Measurements from ENCODE around the gene OSM. TPM values are rescaled to one million over a fixed set of nuclear protein-coding genes. Genes with fewer than 3 reads are reported as not detected.

Gene OSM
- total and polyA plus RNA-seq, 7 donors = 0.60 to 12.8 (median 1.5) TPM

- no peak overlapping the region for H3K27ac ChIP-seq
- no peaks in the 10 kb centered on the region for H3K36me3 ChIP-seq
- WGBS, 2 donors = 88 to 91% methylated on average over 17 of the region's 17 CpGs
- no peak for TF ChIP-seq CTCF (IDR thresholded peaks at IDR 0.05)
- TF ChIP-seq POLR2A (IDR thresholded peaks at IDR 0.05) = no peak
- TF ChIP-seq EP300 (IDR thresholded peaks at IDR 0.05) = no peak
- no peak for TF ChIP-seq POLR2AphosphoS5 (IDR thresholded peaks at IDR 0.05)
- H3K27me3 ChIP-seq = peaks cover under 1 to 7% (median 3%) of the 10 kb centered on the region in 3 donors
- intact Hi-C loops (cut with DNase I) = no loop called here
- no peak for DNase-seq
- H3K4me1 ChIP-seq = peaks cover 0 to 14% (median 13%) of the 10 kb centered on the region in 4 donors
- H3K9me3 ChIP-seq = no peaks in the 10 kb centered on the region
- H3K4me3 ChIP-seq = no peak overlapping the region
These were observed 26.9 kb downstream of the OSM start for GRCh38 chr22:30239488-30240405.

DNA sequence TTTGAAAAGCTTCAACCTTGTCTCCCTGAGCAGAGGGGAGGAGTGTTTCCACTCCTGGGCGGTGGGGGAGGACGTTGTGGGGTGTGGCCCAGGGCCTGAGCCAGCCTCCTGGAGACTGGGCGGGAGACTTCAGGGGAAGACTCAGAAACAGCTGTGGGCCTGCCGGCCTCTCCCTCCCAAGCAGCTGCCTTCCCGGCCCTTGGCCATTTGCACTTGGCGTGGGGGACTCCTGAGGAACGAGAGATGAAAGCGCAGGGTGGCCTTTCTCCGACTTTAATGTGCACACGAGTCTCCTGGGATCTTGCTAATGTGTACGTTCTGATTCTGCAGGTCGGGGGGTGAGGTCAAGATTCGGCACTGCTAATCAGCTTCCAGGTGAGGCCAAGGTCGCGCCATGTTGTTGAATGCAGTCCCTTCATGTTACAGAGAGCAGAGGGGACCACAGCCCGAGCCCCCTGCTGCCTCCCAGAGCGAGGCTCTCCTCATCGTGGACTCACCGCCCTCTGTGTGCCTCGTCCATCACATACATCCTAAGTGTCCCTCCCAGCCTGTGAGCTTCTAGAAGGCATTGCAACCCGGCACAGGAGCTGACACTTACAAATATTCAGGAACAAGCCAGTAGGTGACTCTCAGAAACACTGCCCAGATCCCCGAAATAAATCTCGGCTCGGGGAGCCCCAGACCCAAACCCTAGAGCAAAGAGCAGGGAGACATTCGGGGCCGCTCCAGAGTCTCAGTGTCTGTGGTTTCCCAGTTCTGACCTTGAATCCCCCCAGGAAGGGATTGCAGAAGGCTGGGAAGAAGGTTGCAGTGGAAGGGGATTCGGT lies 27.8 kb downstream of the OSM start:
- no peaks in the 10 kb centered on the region for H3K36me3 ChIP-seq
- DNase-seq = peak; percentile 79
- 55 to 77% methylated on average over 27 of the region's 27 CpGs for WGBS, 2 donors
- intact Hi-C loops (cut with DNase I) = no loop called here
- no peaks in the 10 kb centered on the region for H3K9me3 ChIP-seq
- no peak overlapping the region for H3K4me3 ChIP-seq
- H3K4me1 ChIP-seq = peaks cover 0 to 16% (median 15%) of the 10 kb centered on the region in 4 donors
- H3K27me3 ChIP-seq = no peaks in the 10 kb centered on the region
- no peak for TF ChIP-seq POLR2AphosphoS5 (IDR thresholded peaks at IDR 0.05)
- TF ChIP-seq EP300 (IDR thresholded peaks at IDR 0.05) = no peak
- no peak for TF ChIP-seq POLR2A (IDR thresholded peaks at IDR 0.05)
- no peak for TF ChIP-seq CTCF (IDR thresholded peaks at IDR 0.05)
- no peak overlapping the region for H3K27ac ChIP-seq

DNA sequence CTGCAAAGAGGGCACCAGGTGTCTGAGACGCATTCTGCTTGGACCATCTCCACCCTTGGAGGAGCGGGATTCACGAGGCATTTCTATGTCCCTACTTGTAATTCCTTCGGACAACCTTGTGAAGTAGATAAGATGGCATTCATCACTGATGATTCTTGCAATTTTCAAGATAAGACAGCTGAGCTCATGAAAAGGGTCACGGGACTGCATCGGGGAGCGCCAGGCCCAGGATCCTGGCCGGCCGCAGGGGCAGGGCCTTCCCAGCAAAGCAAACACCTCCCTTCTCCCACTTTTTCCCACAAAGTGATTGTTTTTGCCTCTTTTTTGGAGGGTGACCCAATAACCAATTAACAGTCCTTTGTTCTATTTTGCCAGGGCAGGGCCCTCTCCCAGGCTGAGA lies 28.5 kb downstream of the OSM start:
- no peak for DNase-seq
- Histone ChIP-seq H3K27me3 (no peaks in the 10 kb centered on the region), H3K36me3 (no peaks in the 10 kb centered on the region), H3K4me3 (no peak overlapping the region), H3K9me3 (no peaks in the 10 kb centered on the region), H3K4me1 (peaks cover 0 to 16% (median 15%) of the 10 kb centered on the region in 4 donors), H3K27ac (no peak overlapping the region)
- intact Hi-C loops (cut with DNase I) = no loop called here
- no peak for TF ChIP-seq CTCF (IDR thresholded peaks at IDR 0.05)
- no peak for TF ChIP-seq POLR2A (IDR thresholded peaks at IDR 0.05)
- TF ChIP-seq POLR2AphosphoS5 (IDR thresholded peaks at IDR 0.05) = no peak
- no peak for TF ChIP-seq EP300 (IDR thresholded peaks at IDR 0.05)
- 95% methylated on average over 9 of the region's 9 CpGs for WGBS, 2 donors

GRCh38 chr22:30236875-30237274 lies 29.8 kb downstream of the OSM start:
- Histone ChIP-seq H3K4me1 (peaks cover 0 to 16% (median 15%) of the 10 kb centered on the region in 4 donors), H3K9me3 (no peaks in the 10 kb centered on the region), H3K36me3 (no peaks in the 10 kb centered on the region), H3K4me3 (no peak overlapping the region), H3K27ac (no peak overlapping the region), H3K27me3 (no peaks in the 10 kb centered on the region)
- intact Hi-C loops (cut with DNase I) = no loop called here
- 96 to 99% methylated on average over 5 of the region's 5 CpGs for WGBS, 2 donors
- no peak for TF ChIP-seq POLR2A (IDR thresholded peaks at IDR 0.05)
- no peak for TF ChIP-seq EP300 (IDR thresholded peaks at IDR 0.05)
- no peak for TF ChIP-seq CTCF (IDR thresholded peaks at IDR 0.05)
- no peak for TF ChIP-seq POLR2AphosphoS5 (IDR thresholded peaks at IDR 0.05)
- DNase-seq = no peak

Data from sigmoid colon (tissue), 7 donors.